ENCODE results near the gene C10orf71.

C10orf71 gene

DNA sequence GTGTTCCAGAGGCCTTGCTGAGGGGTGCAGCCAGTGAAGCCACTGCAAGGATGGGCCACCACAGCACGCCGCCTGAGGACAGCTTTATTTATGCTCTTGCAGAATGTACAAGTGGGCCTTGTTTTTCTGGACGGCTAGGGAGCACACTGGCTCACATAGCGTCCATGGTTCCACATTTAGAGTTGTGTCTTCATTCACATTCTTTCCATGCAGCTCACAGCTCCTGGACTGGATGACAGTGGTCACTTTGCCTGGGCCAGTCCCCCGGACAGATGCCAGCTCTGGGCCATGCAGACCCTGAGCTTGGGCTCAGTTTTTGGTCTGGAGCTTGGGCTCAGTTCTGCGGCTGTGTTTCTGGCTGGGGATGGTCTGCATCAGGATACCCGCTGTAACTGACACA lies 2.6 kb upstream of the C10orf71 start:
- no peak for DNase-seq
- H3K9me2 ChIP-seq (replicated peaks; ENCODE audit: insufficient read depth, low read length), result no peaks in the 10 kb centered on the region
- H4K20me1 ChIP-seq (ENCODE audit: insufficient read depth, low read length), result no peaks in the 10 kb centered on the region
- H3K27ac ChIP-seq (ENCODE audit: low read length), result no peak overlapping the region
- peaks cover 8% of the 10 kb centered on the region for H3K4me1 ChIP-seq (ENCODE audit: low read length)
- H3F3A ChIP-seq (ENCODE audit: insufficient read depth, low read length), result no peaks in the 10 kb centered on the region; the same call in 1 of the 2 replicates
- H3K4me3 ChIP-seq (ENCODE audit: low read length), result no peak overlapping the region
- no peak overlapping the region for H2AFZ ChIP-seq (ENCODE audit: low read length)
- H3K9ac ChIP-seq (ENCODE audit: low read length), result no peak overlapping the region
- no peaks in the 10 kb centered on the region for H3K27me3 ChIP-seq (replicated peaks; ENCODE audit: insufficient read depth, low read length)
- no peaks in the 10 kb centered on the region for H3K9me3 ChIP-seq (replicated peaks; ENCODE audit: insufficient read depth, low read length)
- no peak overlapping the region for H3K4me2 ChIP-seq (ENCODE audit: low read depth, low read length)
- H3K36me3 ChIP-seq (replicated peaks; ENCODE audit: insufficient read depth, low read length), result no peaks in the 10 kb centered on the region
- no peak for TF ChIP-seq EZH2phosphoT487 (IDR thresholded peaks at IDR 0.05; ENCODE audit: low read length)
- no peak for TF ChIP-seq EZH2 (optimal IDR thresholded peaks at IDR 0.05; ENCODE audit: low read depth, low read length)
- TF ChIP-seq, protein P1, sequence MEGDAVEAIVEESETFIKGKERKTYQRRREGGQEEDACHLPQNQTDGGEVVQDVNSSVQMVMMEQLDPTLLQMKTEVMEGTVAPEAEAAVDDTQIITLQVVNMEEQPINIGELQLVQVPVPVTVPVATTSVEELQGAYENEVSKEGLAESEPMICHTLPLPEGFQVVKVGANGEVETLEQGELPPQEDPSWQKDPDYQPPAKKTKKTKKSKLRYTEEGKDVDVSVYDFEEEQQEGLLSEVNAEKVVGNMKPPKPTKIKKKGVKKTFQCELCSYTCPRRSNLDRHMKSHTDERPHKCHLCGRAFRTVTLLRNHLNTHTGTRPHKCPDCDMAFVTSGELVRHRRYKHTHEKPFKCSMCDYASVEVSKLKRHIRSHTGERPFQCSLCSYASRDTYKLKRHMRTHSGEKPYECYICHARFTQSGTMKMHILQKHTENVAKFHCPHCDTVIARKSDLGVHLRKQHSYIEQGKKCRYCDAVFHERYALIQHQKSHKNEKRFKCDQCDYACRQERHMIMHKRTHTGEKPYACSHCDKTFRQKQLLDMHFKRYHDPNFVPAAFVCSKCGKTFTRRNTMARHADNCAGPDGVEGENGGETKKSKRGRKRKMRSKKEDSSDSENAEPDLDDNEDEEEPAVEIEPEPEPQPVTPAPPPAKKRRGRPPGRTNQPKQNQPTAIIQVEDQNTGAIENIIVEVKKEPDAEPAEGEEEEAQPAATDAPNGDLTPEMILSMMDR (IDR thresholded peaks at IDR 0.05; ENCODE audit: low read length), result no peak
- H3K79me2 ChIP-seq (ENCODE audit: low read length), result no peaks in the 10 kb centered on the region

DNA sequence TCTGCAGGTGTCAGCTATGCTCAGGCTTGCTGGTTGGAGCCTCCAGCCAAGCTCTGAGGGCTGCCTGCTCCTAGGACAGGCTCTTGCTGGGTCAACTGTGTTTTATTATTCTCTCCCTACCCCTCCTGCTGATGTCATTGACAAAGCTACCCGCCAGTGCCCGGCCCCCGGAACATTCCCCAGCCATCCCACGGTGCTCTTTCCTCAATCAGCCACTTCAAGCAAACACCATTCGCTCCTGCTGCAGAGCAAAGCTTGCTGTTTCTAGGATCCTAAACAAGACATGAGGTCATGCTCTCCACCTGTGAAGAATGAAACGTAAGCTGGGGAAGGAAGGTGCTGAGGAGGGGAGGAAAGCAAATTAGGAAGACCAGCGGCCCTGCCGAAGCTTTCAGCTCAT lies 2.1 kb upstream of the C10orf71 start:
- H2AFZ ChIP-seq (ENCODE audit: low read length), result no peak overlapping the region
- H3K36me3 ChIP-seq (replicated peaks; ENCODE audit: insufficient read depth, low read length), result no peaks in the 10 kb centered on the region
- H3K9ac ChIP-seq (ENCODE audit: low read length), result no peak overlapping the region
- no peaks in the 10 kb centered on the region for H3K27me3 ChIP-seq (replicated peaks; ENCODE audit: insufficient read depth, low read length)
- H4K20me1 ChIP-seq (ENCODE audit: insufficient read depth, low read length), result no peaks in the 10 kb centered on the region
- no peak overlapping the region for H3K4me2 ChIP-seq (ENCODE audit: low read depth, low read length)
- no peak overlapping the region for H3K27ac ChIP-seq (ENCODE audit: low read length)
- TF ChIP-seq EZH2 (optimal IDR thresholded peaks at IDR 0.05; ENCODE audit: low read depth, low read length), result no peak
- TF ChIP-seq, protein P1 (IDR thresholded peaks at IDR 0.05; ENCODE audit: low read length), result no peak
- no peak for TF ChIP-seq EZH2phosphoT487 (IDR thresholded peaks at IDR 0.05; ENCODE audit: low read length)
- no peak for DNase-seq
- no peaks in the 10 kb centered on the region for H3K9me2 ChIP-seq (replicated peaks; ENCODE audit: insufficient read depth, low read length)
- no peaks in the 10 kb centered on the region for H3K79me2 ChIP-seq (ENCODE audit: low read length)
- no peaks in the 10 kb centered on the region; the same call in 1 of the 2 replicates for H3F3A ChIP-seq (ENCODE audit: insufficient read depth, low read length)
- H3K4me3 ChIP-seq (ENCODE audit: low read length), result no peak overlapping the region
- no peaks in the 10 kb centered on the region for H3K9me3 ChIP-seq (replicated peaks; ENCODE audit: insufficient read depth, low read length)
- H3K4me1 ChIP-seq (ENCODE audit: low read length), result peaks cover 8% of the 10 kb centered on the region

DNA sequence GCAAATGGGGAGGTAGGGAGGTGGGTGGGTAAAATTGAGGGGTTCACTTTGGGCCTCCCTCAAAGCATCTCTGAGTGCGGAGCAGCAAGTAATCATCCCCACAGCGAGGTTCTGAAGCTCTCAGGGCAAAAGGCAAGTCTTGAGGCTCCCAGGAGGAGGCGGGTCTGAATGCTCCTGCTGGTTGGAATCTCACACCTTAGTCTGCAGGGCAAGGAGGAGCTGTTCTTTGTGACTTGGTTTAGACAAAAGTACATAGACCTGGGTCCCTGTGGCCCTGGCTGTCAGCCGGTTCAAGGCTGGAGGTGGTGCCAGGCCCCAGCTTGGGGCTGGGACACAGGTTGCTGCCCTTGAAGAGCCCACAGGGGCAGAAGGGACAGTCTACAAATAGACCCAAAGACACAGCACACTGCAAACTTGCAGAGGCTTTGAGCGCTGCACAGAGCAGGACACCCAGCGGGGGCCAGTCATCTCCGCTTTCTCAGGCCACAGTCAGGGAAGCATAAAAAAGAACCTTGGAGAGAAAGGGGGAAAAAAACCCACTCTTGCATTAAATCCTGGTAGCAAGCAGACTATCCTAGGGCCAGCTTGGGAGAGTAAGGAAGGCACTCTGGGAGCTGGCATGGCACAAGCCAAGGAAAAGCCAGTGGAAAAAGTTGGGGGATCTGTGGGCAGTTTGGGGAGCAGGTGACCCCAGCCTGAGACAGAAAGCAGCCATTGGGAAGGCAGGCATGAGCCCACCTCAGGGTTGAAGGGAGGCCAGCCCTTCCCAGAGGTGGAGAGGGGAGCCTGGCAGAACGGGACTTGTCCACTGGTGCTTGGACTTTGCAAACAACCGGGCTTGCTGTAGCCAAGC lies 926 bp upstream of the C10orf71 start:
- no peak for DNase-seq
- H3K4me3 ChIP-seq (ENCODE audit: low read length), result no peak overlapping the region
- TF ChIP-seq EZH2phosphoT487 (IDR thresholded peaks at IDR 0.05; ENCODE audit: low read length) (no peak), EZH2 (optimal IDR thresholded peaks at IDR 0.05; ENCODE audit: low read depth, low read length) (no peak)
- TF ChIP-seq, protein P1 (IDR thresholded peaks at IDR 0.05; ENCODE audit: low read length), result no peak
- H2AFZ ChIP-seq (ENCODE audit: low read length), result no peak overlapping the region
- H3K9me3 ChIP-seq (replicated peaks; ENCODE audit: insufficient read depth, low read length), result no peaks in the 10 kb centered on the region
- no peaks in the 10 kb centered on the region for H3K9me2 ChIP-seq (replicated peaks; ENCODE audit: insufficient read depth, low read length)
- H3F3A ChIP-seq (ENCODE audit: insufficient read depth, low read length), result no peaks in the 10 kb centered on the region; the same call in 1 of the 2 replicates
- peaks cover 8% of the 10 kb centered on the region for H3K4me1 ChIP-seq (ENCODE audit: low read length)
- no peaks in the 10 kb centered on the region for H3K79me2 ChIP-seq (ENCODE audit: low read length)
- H3K4me2 ChIP-seq (ENCODE audit: low read depth, low read length), result no peak overlapping the region
- no peak overlapping the region for H3K27ac ChIP-seq (ENCODE audit: low read length)
- H3K36me3 ChIP-seq (replicated peaks; ENCODE audit: insufficient read depth, low read length), result no peaks in the 10 kb centered on the region
- H3K9ac ChIP-seq (ENCODE audit: low read length), result no peak overlapping the region
- no peaks in the 10 kb centered on the region for H3K27me3 ChIP-seq (replicated peaks; ENCODE audit: insufficient read depth, low read length)
- no peaks in the 10 kb centered on the region for H4K20me1 ChIP-seq (ENCODE audit: insufficient read depth, low read length)
